Nephron (organoid): ENCODE data around the gene HPGD.
A peak's percentile ranks its signal among the peaks of the same experiment; 100 is the strongest.

Source experiments
- H3K27ac Mint-ChIP-seq, 3 experiments: 2 replicates each; pipeline ENCODE4 v1.8.0; 2020; ENCODE audit warnings: mixed read lengths in 3 of 3, mild to moderate bottlenecking in 2 of 3, moderate library complexity in 1 of 3
- H3K27me3 Mint-ChIP-seq: 2 replicates; pipeline ENCODE4 v1.8.0; 2021; ENCODE audit warnings: low read depth, mild to moderate bottlenecking, moderate library complexity, mixed read lengths
- H3K36me3 Mint-ChIP-seq: 2 replicates; pipeline ENCODE4 v1.8.0; 2020; ENCODE audit warnings: low read depth, mixed read lengths
- H3K4me1 Mint-ChIP-seq: 2 replicates; pipeline ENCODE4 v1.8.0; 2020; ENCODE audit warnings: mixed read lengths
- H3K4me3 Mint-ChIP-seq, 3 experiments: 2 replicates each; pipeline ENCODE4 v1.8.0; 2020; ENCODE audit warnings: mild to moderate bottlenecking in 3 of 3, mixed read lengths in 3 of 3, moderate library complexity in 2 of 3
- H3K9me3 Mint-ChIP-seq: 2 replicates; pipeline ENCODE4 v1.8.0; 2020; ENCODE audit warnings: mixed read lengths
- CTCF ChIP-seq, 3 experiments: fragments of 200-600 bp; sonication (generic); IDR thresholded peaks; one replicate each; pipeline ENCODE4 v1.5.0; 2021; ENCODE audit warnings: antibody characterized with exemption in 3 of 3; ENCODE audit not compliant: unreplicated experiment in 3 of 3

The HPGD gene

GRCh38 chr4:174524242-174524641, 2.0 kb upstream of the HPGD start:
- H3K4me1 Mint-ChIP-seq: peaks cover 5% of the 10 kb centered on the region
- no peak for TF ChIP-seq CTCF (IDR thresholded peaks at IDR 0.05; ENCODE audit: unreplicated experiment in 3 of 3)
- peak overlapping the region in 2 of 3 experiments; percentile 90 to 94 for H3K4me3 Mint-ChIP-seq
- H3K9me3 Mint-ChIP-seq: no peaks in the 10 kb centered on the region
- peaks cover 73% of the 10 kb centered on the region for H3K27me3 Mint-ChIP-seq
- no peaks in the 10 kb centered on the region for H3K36me3 Mint-ChIP-seq
- no peak overlapping the region for H3K27ac Mint-ChIP-seq

GRCh38 chr4:174523025-174523693, 871 bp upstream of the HPGD start:
- Mint-ChIP-seq H3K36me3 (no peaks in the 10 kb centered on the region), H3K4me1 (peaks cover 5% of the 10 kb centered on the region), H3K9me3 (no peaks in the 10 kb centered on the region), H3K27me3 (peaks cover 80% of the 10 kb centered on the region), H3K27ac (peak overlapping the region in 1 of 3 experiments; percentile 65), H3K4me3 (peak overlapping the region; percentile 88 to 94 (median 90))
- no peak for TF ChIP-seq CTCF (IDR thresholded peaks at IDR 0.05; ENCODE audit: unreplicated experiment in 3 of 3)

- no peaks in the 10 kb centered on the region for H3K36me3 Mint-ChIP-seq
- TF ChIP-seq CTCF (IDR thresholded peaks at IDR 0.05; ENCODE audit: unreplicated experiment in 3 of 3): no peak
- peaks cover 78% of the 10 kb centered on the region for H3K27me3 Mint-ChIP-seq
- H3K4me3 Mint-ChIP-seq: peak overlapping the region; percentile 81 to 88 (median 88)
- H3K4me1 Mint-ChIP-seq: peaks cover 5% of the 10 kb centered on the region
- H3K9me3 Mint-ChIP-seq: no peaks in the 10 kb centered on the region
- H3K27ac Mint-ChIP-seq: no peak overlapping the region
Measured at GRCh38 chr4:174521800-174522182, 497 bp downstream of the HPGD start.

- H3K27ac Mint-ChIP-seq: no peak overlapping the region
- peaks cover 5% of the 10 kb centered on the region for H3K4me1 Mint-ChIP-seq
- no peak for TF ChIP-seq CTCF (IDR thresholded peaks at IDR 0.05; ENCODE audit: unreplicated experiment in 3 of 3)
- H3K27me3 Mint-ChIP-seq: peaks cover 68% of the 10 kb centered on the region
- H3K36me3 Mint-ChIP-seq: no peaks in the 10 kb centered on the region
- H3K9me3 Mint-ChIP-seq: no peaks in the 10 kb centered on the region
- no peak overlapping the region for H3K4me3 Mint-ChIP-seq
Measured at GRCh38 chr4:174520660-174521059, 1.6 kb downstream of the HPGD start.

- Mint-ChIP-seq H3K4me3 (no peak overlapping the region), H3K36me3 (no peaks in the 10 kb centered on the region), H3K4me1 (peaks cover 3% of the 10 kb centered on the region), H3K27ac (no peak overlapping the region), H3K27me3 (peaks cover 40% of the 10 kb centered on the region), H3K9me3 (no peaks in the 10 kb centered on the region)
- TF ChIP-seq CTCF (IDR thresholded peaks at IDR 0.05; ENCODE audit: unreplicated experiment in 3 of 3): no peak
Measured at GRCh38 chr4:174517502-174518445, 4.5 kb downstream of the HPGD start.
